SK-N-SH treated with all-trans-retinoic acid at 6 μM for 48 hours (cell line): Measurements from ENCODE around the gene COL24A1.

Experiments
- ATAC-seq: fragments of 200-7000 bp; cut with Tn5 transposase; 3 replicates; pipeline ENCODE4 v1.9.1; 2020; ENCODE audit warnings: mild to moderate bottlenecking, moderate library complexity
- ARNTL ChIP-seq: fragments of 450-650 bp; formaldehyde crosslinking; IDR thresholded peaks from 2 replicates; pipeline ENCODE4 v1.5.0; 2020; ENCODE audit warnings: low read depth, mild to moderate bottlenecking, moderate library complexity, borderline replicate concordance
- CSDC2 ChIP-seq: fragments of 250-450 bp; sonication (Bioruptor Pico); IDR thresholded peaks from 2 replicates; pipeline ENCODE4 v1.5.0; 2020; ENCODE audit warnings: mild to moderate bottlenecking, moderate library complexity
- ESRRG ChIP-seq: fragments of 250-450 bp; sonication (Bioruptor Pico); IDR thresholded peaks from 2 replicates; pipeline ENCODE4 v1.6.1; 2021; ENCODE audit warnings: mild to moderate bottlenecking
- OSR1 ChIP-seq: fragments of 250-450 bp; sonication (Bioruptor Pico); IDR thresholded peaks from 2 replicates; pipeline ENCODE4 v1.8.0; 2022; ENCODE audit warnings: moderate library complexity, mild to moderate bottlenecking, inconsistent platforms
- PPARA ChIP-seq: fragments of 250-450 bp; sonication (Bioruptor Pico); IDR thresholded peaks from 2 replicates; pipeline ENCODE4 v1.5.0; 2020; ENCODE audit warnings: mild to moderate bottlenecking, borderline replicate concordance
- RARB ChIP-seq: fragments of 250-450 bp; sonication (Bioruptor Pico); IDR thresholded peaks from 2 replicates; pipeline ENCODE4 v1.8.0; 2021; ENCODE audit warnings: mild to moderate bottlenecking, moderate library complexity
- SNAI2 ChIP-seq: fragments of 250-450 bp; sonication (Bioruptor Pico); IDR thresholded peaks from 2 replicates; pipeline ENCODE4 v1.5.0; 2020; ENCODE audit warnings: mild to moderate bottlenecking, moderate library complexity
- TCF4 ChIP-seq: fragments of 250-450 bp; sonication (Bioruptor Pico); IDR thresholded peaks from 2 replicates; pipeline ENCODE4 v1.8.0; 2021; ENCODE audit warnings: mild to moderate bottlenecking, moderate library complexity, borderline replicate concordance
- TOX ChIP-seq: fragments of 250-450 bp; sonication (Bioruptor Pico); IDR thresholded peaks from 2 replicates; pipeline ENCODE4 v1.8.0; 2021; ENCODE audit warnings: mild to moderate bottlenecking, moderate library complexity, borderline replicate concordance
- ZC3H10 ChIP-seq: fragments of 250-450 bp; sonication (Bioruptor Pico); IDR thresholded peaks from 2 replicates; pipeline ENCODE4 v1.5.1; 2021; ENCODE audit warnings: mild to moderate bottlenecking, moderate library complexity
- ZFP30 ChIP-seq: fragments of 450-650 bp; formaldehyde crosslinking; IDR thresholded peaks from 2 replicates; pipeline ENCODE4 v1.5.0; 2022; ENCODE audit warnings: mild to moderate bottlenecking, moderate library complexity
- ZNF565 ChIP-seq: fragments of 450-650 bp; formaldehyde crosslinking; conservative IDR thresholded peaks from 2 replicates; pipeline ENCODE4 v1.5.0; 2020; ENCODE audit warnings: low read depth, mild to moderate bottlenecking, moderate library complexity
- ZNF70 ChIP-seq: fragments of 450-650 bp; formaldehyde crosslinking; IDR thresholded peaks from 2 replicates; pipeline ENCODE4 v1.5.0; 2020; ENCODE audit warnings: mild to moderate bottlenecking, moderate library complexity
- ZNF8 ChIP-seq: fragments of 450-650 bp; formaldehyde crosslinking; IDR thresholded peaks from 2 replicates; pipeline ENCODE4 v1.5.0; 2020; ENCODE audit warnings: mild to moderate bottlenecking, moderate library complexity
- TF ChIP-seq, protein P1 (sequence below): fragments of 250-450 bp; sonication (Bioruptor Pico); IDR thresholded peaks from 2 replicates; pipeline ENCODE4 v1.8.0; 2020; ENCODE audit warnings: mild to moderate bottlenecking, moderate library complexity, borderline replicate concordance
- TF ChIP-seq, protein P2 (sequence below): fragments of 250-450 bp; sonication (Bioruptor Pico); IDR thresholded peaks from 2 replicates; pipeline ENCODE4 v1.5.1; 2020; ENCODE audit warnings: low read depth, mild to moderate bottlenecking, moderate library complexity
- TF ChIP-seq, protein P3 (sequence below): fragments of 250-450 bp; sonication (Bioruptor Pico); IDR thresholded peaks from 2 replicates; pipeline ENCODE4 v1.5.1; 2021; ENCODE audit warnings: mild to moderate bottlenecking, moderate library complexity
- TF ChIP-seq, protein P4 (sequence below): fragments of 250-450 bp; sonication (Bioruptor Pico); IDR thresholded peaks from 2 replicates; pipeline ENCODE4 v1.8.0; 2021; ENCODE audit warnings: low read depth, mild to moderate bottlenecking, moderate library complexity, borderline replicate concordance
- TF ChIP-seq, protein P5 (sequence below): fragments of 250-450 bp; sonication (Bioruptor Pico); IDR thresholded peaks from 2 replicates; pipeline ENCODE4 v1.5.0; 2020; ENCODE audit warnings: mild to moderate bottlenecking, moderate library complexity

The COL24A1 gene

DNA sequence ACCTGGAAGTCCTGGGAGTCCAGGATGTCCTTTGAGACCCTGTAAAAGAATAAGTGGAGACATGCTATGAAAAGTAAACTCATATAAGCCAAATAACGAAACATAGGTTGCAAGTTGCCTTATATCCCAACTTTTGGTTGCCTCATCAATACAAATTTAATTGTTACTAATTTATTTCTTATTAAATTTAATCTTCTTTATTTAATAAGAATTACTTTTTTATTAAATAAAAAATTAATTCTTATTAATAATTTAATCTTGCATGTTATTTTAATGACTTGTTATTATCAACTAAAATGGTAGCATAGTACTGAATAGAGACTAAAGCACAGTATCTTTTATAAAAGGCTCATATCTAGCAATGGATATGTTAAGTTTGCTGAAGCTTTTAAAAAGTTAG, 92.9 kb downstream of the COL24A1 start (continued):
- TF ChIP-seq, protein P1, sequence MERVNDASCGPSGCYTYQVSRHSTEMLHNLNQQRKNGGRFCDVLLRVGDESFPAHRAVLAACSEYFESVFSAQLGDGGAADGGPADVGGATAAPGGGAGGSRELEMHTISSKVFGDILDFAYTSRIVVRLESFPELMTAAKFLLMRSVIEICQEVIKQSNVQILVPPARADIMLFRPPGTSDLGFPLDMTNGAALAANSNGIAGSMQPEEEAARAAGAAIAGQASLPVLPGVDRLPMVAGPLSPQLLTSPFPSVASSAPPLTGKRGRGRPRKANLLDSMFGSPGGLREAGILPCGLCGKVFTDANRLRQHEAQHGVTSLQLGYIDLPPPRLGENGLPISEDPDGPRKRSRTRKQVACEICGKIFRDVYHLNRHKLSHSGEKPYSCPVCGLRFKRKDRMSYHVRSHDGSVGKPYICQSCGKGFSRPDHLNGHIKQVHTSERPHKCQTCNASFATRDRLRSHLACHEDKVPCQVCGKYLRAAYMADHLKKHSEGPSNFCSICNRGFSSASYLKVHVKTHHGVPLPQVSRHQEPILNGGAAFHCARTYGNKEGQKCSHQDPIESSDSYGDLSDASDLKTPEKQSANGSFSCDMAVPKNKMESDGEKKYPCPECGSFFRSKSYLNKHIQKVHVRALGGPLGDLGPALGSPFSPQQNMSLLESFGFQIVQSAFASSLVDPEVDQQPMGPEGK (CRISPR knock-in tag): no peak

DNA sequence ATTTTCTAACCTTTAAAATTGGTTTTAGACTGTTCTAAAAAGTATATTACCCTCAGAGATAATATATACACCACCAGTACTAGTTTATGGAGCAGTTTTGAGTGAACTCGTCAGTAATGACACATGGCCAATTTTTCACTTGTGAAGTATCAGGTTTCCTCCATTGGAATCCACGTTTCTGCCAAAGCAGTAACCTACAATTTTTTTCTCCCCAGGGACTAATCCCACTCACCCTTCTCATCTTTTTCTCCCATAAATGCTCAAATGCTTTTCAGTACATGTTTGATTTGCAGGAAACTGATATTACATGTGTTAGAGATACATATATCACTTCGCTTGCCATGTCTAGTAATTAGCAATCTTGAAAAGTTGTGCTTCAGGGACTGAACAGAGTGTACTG, 94.1 kb downstream of the COL24A1 start:
- TF ChIP-seq ARNTL (CRISPR knock-in tag) (no peak), OSR1 (CRISPR knock-in tag) (no peak), ZNF8 (CRISPR knock-in tag) (no peak)
- TF ChIP-seq, all 23 proteins: peak for 0
- ATAC-seq: no peak

DNA sequence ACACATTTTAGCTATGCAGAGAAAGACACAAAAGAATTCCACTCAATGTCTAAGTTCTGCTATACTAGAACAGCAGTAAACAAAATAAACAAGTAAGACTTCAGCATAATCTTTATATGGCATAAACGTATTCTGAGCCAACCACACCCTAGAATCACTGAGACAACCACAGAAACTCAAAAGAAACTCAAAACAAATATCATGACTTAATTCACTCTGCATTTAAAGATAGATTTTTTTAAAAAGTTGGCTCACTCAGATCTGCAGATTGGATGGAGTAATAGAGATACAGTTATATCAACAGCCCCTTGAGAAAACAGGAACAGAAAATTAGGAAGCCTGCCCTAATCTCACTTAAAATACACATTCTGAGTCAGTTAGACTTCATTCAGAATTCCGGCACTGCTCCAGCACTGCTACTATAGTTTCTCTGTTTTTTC, 95.0 kb downstream of the COL24A1 start:
- ATAC-seq: no peak
- TF ChIP-seq PPARA (CRISPR knock-in tag): no peak
- no peak for TF ChIP-seq ZFP30
- TF ChIP-seq, protein P2, sequence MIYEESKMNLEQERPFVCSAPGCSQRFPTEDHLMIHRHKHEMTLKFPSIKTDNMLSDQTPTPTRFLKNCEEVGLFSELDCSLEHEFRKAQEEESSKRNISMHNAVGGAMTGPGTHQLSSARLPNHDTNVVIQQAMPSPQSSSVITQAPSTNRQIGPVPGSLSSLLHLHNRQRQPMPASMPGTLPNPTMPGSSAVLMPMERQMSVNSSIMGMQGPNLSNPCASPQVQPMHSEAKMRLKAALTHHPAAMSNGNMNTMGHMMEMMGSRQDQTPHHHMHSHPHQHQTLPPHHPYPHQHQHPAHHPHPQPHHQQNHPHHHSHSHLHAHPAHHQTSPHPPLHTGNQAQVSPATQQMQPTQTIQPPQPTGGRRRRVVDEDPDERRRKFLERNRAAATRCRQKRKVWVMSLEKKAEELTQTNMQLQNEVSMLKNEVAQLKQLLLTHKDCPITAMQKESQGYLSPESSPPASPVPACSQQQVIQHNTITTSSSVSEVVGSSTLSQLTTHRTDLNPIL (CRISPR knock-in tag): no peak
- no peak for TF ChIP-seq OSR1 (CRISPR knock-in tag)
- TF ChIP-seq, protein P3, sequence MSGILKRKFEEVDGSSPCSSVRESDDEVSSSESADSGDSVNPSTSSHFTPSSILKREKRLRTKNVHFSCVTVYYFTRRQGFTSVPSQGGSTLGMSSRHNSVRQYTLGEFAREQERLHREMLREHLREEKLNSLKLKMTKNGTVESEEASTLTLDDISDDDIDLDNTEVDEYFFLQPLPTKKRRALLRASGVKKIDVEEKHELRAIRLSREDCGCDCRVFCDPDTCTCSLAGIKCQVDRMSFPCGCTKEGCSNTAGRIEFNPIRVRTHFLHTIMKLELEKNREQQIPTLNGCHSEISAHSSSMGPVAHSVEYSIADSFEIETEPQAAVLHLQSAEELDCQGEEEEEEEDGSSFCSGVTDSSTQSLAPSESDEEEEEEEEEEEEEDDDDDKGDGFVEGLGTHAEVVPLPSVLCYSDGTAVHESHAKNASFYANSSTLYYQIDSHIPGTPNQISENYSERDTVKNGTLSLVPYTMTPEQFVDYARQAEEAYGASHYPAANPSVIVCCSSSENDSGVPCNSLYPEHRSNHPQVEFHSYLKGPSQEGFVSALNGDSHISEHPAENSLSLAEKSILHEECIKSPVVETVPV (CRISPR knock-in tag): no peak
- TF ChIP-seq ESRRG (CRISPR knock-in tag): no peak
- TF ChIP-seq, protein P4, sequence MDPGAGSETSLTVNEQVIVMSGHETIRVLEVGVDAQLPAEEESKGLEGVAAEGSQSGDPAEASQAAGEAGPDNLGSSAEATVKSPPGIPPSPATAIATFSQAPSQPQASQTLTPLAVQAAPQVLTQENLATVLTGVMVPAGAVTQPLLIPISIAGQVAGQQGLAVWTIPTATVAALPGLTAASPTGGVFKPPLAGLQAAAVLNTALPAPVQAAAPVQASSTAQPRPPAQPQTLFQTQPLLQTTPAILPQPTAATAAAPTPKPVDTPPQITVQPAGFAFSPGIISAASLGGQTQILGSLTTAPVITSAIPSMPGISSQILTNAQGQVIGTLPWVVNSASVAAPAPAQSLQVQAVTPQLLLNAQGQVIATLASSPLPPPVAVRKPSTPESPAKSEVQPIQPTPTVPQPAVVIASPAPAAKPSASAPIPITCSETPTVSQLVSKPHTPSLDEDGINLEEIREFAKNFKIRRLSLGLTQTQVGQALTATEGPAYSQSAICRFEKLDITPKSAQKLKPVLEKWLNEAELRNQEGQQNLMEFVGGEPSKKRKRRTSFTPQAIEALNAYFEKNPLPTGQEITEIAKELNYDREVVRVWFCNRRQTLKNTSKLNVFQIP: no peak
- TF ChIP-seq SNAI2 (CRISPR knock-in tag): no peak
- no peak for TF ChIP-seq ZC3H10 (CRISPR knock-in tag)
- TF ChIP-seq TOX (CRISPR knock-in tag): no peak
- TF ChIP-seq, protein P1 (CRISPR knock-in tag): no peak
- no peak for TF ChIP-seq ZNF70 (CRISPR knock-in tag)
- TF ChIP-seq CSDC2 (CRISPR knock-in tag): no peak
- no peak for TF ChIP-seq TCF4
- TF ChIP-seq RARB: no peak

DNA sequence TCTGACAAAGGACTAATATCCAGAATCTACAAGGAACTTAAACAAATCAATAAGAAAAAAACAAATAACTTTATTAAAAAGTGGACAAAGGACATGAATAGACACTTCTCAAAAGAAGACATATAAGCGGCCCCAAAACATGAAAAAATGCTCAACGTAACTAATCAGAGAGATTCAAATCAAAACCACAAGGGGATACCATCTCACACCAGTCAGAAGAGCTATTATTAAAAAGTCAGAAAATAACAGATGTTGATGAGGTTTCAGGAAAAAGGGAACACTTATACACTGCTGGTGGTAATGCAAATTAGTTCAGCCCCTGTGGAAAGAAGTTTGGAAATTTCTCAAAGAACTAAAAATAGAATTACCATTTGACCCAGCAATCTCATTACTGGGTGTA, 102.2 kb downstream of the COL24A1 start:
- no peak for ATAC-seq
- no peak for TF ChIP-seq SNAI2 (CRISPR knock-in tag)
- TF ChIP-seq ESRRG (CRISPR knock-in tag): no peak
- TF ChIP-seq TOX (CRISPR knock-in tag): no peak
- TF ChIP-seq, protein P5, sequence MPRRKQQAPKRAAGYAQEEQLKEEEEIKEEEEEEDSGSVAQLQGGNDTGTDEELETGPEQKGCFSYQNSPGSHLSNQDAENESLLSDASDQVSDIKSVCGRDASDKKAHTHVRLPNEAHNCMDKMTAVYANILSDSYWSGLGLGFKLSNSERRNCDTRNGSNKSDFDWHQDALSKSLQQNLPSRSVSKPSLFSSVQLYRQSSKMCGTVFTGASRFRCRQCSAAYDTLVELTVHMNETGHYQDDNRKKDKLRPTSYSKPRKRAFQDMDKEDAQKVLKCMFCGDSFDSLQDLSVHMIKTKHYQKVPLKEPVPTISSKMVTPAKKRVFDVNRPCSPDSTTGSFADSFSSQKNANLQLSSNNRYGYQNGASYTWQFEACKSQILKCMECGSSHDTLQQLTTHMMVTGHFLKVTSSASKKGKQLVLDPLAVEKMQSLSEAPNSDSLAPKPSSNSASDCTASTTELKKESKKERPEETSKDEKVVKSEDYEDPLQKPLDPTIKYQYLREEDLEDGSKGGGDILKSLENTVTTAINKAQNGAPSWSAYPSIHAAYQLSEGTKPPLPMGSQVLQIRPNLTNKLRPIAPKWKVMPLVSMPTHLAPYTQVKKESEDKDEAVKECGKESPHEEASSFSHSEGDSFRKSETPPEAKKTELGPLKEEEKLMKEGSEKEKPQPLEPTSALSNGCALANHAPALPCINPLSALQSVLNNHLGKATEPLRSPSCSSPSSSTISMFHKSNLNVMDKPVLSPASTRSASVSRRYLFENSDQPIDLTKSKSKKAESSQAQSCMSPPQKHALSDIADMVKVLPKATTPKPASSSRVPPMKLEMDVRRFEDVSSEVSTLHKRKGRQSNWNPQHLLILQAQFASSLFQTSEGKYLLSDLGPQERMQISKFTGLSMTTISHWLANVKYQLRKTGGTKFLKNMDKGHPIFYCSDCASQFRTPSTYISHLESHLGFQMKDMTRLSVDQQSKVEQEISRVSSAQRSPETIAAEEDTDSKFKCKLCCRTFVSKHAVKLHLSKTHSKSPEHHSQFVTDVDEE (CRISPR knock-in tag): no peak
- TF ChIP-seq PPARA (CRISPR knock-in tag): no peak
- TF ChIP-seq RARB: no peak
- TF ChIP-seq, protein P1 (CRISPR knock-in tag): no peak
- TF ChIP-seq, protein P3 (CRISPR knock-in tag): no peak
- TF ChIP-seq, protein P2 (CRISPR knock-in tag): no peak
- no peak for TF ChIP-seq OSR1 (CRISPR knock-in tag)
- TF ChIP-seq ZNF565: no peak
- no peak for TF ChIP-seq TCF4
- TF ChIP-seq ZNF70 (CRISPR knock-in tag): no peak
